HAP-1 (cell line): ENCODE measurements around the gene ADISSP.
A peak's percentile ranks its signal among the peaks of the same experiment; 100 is the strongest.

Source experiments
- DNase-seq, 2 experiments: peaks; one replicate each; pipeline ENCODE4 v3.0.0-alpha.2; 2016 to 2020; ENCODE audit warnings: low spot score in 2 of 2
- H3K27me3 ChIP-seq: fragments of 250-450 bp; sonication (Bioruptor Pico); 2 replicates; pipeline ENCODE4 v1.5.1; 2020; ENCODE audit warnings: low read depth, mild to moderate bottlenecking, moderate library complexity
- H3K36me3 ChIP-seq: fragments of 250-450 bp; sonication (Bioruptor Pico); replicated peaks from 2 replicates; pipeline ENCODE4 v1.5.1; 2020; ENCODE audit warnings: mild to moderate bottlenecking
- H3K4me1 ChIP-seq: fragments of 250-450 bp; sonication (Bioruptor Pico); 2 replicates; pipeline ENCODE4 v1.5.1; 2020; ENCODE audit warnings: mild to moderate bottlenecking
- H3K4me3 ChIP-seq: fragments of 250-450 bp; sonication (Bioruptor Pico); 2 replicates; pipeline ENCODE4 v1.5.1; 2020; ENCODE audit warnings: mild to moderate bottlenecking, moderate library complexity
- H3K9me3 ChIP-seq: fragments of 250-450 bp; sonication (Bioruptor Pico); 2 replicates; pipeline ENCODE4 v1.5.1; 2020; ENCODE audit warnings: mild to moderate bottlenecking, moderate library complexity
- in situ Hi-C: fragments of 300-500 bp; cut with MboI; formaldehyde crosslinking; loops from 3 replicates; pipeline ENCODE4 v1.14.3; 2020; ENCODE audit warnings: low sequenced_read_pairs, inconsistent platforms, mixed read lengths

Gene ADISSP

GRCh38 chr20:3751305-3751674, 16.3 kb downstream of the ADISSP start:
- no peak for DNase-seq
- H3K4me1 ChIP-seq, result no peaks in the 10 kb centered on the region
- H3K27me3 ChIP-seq, result no peaks in the 10 kb centered on the region
- H3K36me3 ChIP-seq, result no peaks in the 10 kb centered on the region; the same call in none of the 2 replicates
- H3K4me3 ChIP-seq, result no peak overlapping the region
- H3K9me3 ChIP-seq, result no peaks in the 10 kb centered on the region
- in situ Hi-C loops, result no loop called here

DNA sequence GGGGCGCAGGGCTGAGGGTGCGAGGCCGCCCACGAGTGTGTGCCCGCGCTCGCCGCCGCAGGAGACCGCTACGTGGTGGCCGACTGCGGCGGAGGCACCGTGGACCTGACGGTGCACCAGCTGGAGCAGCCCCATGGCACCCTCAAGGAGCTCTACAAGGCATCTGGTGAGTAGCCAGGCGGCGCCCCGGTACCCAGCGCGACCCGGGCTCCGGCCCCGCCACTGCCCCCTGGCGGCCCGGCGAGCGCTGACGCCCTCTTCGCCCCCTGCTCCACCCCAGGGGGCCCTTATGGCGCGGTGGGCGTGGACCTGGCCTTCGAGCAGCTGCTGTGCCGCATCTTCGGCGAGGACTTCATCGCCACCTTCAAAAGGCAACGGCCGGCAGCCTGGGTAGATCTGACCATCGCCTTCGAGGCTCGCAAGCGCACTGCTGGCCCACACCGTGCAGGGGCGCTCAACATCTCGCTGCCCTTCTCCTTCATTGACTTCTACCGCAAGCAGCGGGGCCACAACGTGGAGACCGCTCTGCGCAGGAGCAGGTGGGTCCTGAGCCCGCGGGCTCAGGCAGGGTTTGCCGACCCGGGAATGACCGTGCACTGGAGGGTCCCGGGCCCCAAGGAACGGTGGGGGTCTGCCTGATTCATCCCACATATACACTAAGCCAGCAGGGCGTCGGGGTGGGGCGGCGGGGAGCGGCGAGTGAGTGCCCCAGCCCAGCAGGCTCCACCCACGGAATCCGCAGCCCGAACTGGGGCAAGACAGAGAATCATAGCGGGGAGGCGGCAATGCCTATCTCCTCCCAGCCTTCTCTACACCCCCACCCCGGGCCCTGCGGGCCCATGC, 17.6 kb downstream of the ADISSP start:
- H3K4me3 ChIP-seq, result no peak overlapping the region
- H3K4me1 ChIP-seq, result no peaks in the 10 kb centered on the region
- in situ Hi-C loops, result no loop called here
- H3K27me3 ChIP-seq, result no peaks in the 10 kb centered on the region
- H3K36me3 ChIP-seq, result no peaks in the 10 kb centered on the region
- no peaks in the 10 kb centered on the region for H3K9me3 ChIP-seq
- DNase-seq, result no peak

DNA sequence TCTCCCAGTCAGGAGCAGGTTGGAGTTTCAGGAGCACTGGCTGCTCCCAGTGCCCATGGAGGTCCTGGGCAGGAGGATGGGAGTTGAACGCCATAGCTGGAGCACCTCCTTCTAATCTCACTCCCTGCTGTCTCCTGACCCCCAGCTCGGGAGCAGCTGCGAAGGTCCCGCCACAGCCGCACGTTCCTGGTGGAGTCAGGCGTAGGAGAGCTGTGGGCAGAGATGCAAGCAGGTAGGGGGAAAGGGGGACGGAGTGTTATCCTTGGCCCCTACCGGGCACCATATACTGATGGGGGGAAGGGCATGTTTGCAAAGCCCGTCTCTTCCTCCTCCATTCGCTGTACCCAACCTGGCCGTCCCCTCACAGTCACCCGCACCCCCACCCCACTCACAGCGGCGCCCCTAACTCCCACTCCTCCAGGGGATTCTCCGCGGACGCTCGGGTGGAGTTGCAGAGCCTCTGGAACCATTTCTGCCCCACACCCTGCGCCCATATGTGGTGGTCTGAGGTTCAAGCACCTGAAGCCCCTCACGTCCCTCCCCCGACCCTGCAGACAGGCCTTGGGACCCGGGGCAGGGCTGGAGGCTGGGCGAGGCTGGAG, 18.4 kb downstream of the ADISSP start:
- Histone ChIP-seq H3K27me3 (no peaks in the 10 kb centered on the region), H3K9me3 (peaks cover 3% of the 10 kb centered on the region; the same call in 1 of the 2 replicates), H3K4me1 (peaks cover 6% of the 10 kb centered on the region), H3K36me3 (no peaks in the 10 kb centered on the region), H3K4me3 (no peak overlapping the region)
- no peak for DNase-seq
- in situ Hi-C loops, result no loop called here

DNA sequence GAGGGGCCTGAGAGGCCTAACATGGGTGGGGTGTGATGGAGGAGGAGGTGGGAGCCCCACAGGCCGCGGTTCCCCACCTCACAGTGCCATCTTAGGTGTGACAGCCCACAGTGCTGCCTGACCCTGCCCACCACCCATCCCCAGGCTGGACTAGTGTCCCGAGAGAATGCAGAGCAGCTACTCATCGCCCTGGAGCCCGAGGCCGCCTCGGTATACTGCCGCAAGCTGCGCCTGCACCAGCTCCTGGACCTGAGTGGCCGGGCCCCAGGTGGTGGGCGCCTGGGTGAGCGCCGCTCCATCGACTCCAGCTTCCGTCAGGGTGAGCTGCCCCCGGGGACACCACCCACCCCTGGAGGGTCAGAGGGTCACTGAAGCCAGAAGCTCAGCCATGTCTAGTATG, 19.5 kb downstream of the ADISSP start:
- in situ Hi-C loops, result no loop called here
- Histone ChIP-seq H3K4me1 (peaks cover 6% of the 10 kb centered on the region), H3K36me3 (no peaks in the 10 kb centered on the region), H3K27me3 (no peaks in the 10 kb centered on the region), H3K9me3 (peaks cover 3% of the 10 kb centered on the region; the same call in 1 of the 2 replicates), H3K4me3 (no peak overlapping the region)
- no peak for DNase-seq

DNA sequence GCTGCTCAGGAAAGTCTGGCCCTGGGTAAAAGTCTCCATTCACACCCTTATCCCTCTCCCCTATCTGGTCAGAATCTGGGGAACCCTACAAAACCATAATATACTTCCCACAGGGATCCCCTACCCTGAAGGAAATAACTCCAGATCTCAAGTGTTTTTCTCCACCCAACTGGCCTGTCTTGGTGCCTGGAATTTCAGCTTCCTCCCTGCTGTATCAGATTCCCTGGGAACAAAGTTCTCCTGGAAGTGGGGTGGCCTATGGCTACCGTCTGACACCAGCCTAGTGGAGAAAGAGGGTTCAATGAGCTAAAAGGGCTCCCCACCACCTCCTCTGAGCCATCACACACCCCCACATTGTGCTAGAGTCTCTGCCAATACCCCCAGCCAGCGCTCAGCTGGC, 20.1 kb downstream of the ADISSP start:
- in situ Hi-C loops, result no loop called here
- Histone ChIP-seq H3K27me3 (no peaks in the 10 kb centered on the region), H3K4me3 (no peak overlapping the region), H3K9me3 (peaks cover 3% of the 10 kb centered on the region; the same call in 1 of the 2 replicates), H3K4me1 (peaks cover 6% of the 10 kb centered on the region), H3K36me3 (no peaks in the 10 kb centered on the region)
- DNase-seq, result no peak

DNA sequence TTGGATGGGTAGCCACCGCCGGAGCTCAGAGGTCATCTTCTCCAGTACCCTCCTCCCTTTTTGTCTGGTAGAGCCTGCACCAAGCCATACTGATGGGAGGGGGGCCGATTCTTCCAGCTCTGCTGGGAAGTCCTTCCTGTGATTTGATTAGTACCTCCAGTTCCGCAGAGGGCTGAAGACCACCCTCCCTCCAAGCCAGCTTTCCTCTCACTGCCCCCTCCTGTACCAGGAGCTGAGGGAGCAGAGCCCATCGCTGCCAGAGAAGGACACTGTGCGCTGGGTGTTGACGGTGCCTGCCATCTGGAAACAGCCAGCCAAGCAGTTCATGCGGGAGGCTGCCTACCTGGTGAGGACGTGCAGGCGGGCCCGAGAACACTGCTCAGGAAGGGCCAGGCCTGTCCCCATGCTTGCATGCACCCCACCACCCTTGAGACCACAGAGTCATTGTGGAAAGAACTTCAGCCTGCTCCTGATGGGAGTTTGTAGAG, 21.8 kb downstream of the ADISSP start:
- in situ Hi-C loops, result no loop called here
- DNase-seq, result no peak
- Histone ChIP-seq H3K36me3 (no peaks in the 10 kb centered on the region), H3K9me3 (peaks cover 3% of the 10 kb centered on the region; the same call in 1 of the 2 replicates), H3K27me3 (no peaks in the 10 kb centered on the region), H3K4me3 (no peak overlapping the region), H3K4me1 (peaks cover 6% of the 10 kb centered on the region)

DNA sequence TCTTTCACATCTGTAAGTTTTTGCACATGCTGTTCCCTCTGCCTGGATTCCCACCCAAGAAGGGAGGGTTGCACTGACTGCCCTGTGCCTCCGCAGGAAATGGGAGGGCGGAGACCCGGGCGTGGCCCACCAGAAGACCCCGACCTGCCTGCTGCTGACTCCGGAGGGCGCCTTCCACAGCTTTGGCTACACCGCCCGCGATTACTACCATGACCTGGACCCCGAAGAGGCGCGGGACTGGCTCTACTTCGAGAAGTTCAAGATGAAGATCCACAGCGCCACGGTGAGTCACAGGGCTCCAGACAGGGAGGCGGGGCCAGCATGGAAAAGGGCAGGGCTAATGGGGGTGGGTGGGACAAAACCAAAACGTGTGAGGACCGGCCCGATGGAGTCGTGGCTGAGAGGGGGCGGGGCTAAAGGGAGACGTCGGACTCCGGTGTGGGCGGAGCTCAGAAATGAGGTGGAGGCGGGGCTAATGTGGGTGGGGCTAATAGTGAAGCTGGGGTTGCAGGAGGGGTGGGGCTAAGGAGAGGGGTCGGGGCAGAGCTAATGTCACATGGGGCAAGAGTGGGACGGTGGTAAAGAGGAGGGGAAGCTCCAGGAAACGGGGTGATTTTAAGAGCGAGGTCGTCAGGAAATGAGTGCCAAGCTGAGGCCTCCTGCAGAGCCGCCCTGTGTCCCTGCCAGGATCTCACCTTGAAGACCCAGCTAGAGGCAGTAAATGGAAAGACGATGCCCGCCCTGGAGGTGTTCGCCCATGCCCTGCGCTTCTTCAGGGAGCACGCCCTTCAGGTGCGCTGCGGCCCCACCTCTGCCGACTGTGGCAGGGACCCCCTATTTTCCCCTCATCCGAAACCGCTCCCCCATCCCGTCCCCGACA, 22.5 kb downstream of the ADISSP start:
- Histone ChIP-seq H3K4me1 (peaks cover 6% of the 10 kb centered on the region), H3K36me3 (no peaks in the 10 kb centered on the region), H3K9me3 (peaks cover 3% of the 10 kb centered on the region; the same call in 1 of the 2 replicates), H3K4me3 (peak overlapping the region; percentile 36), H3K27me3 (no peaks in the 10 kb centered on the region)
- in situ Hi-C loops, result no loop called here
- DNase-seq, result peak; percentile 80 to 97

DNA sequence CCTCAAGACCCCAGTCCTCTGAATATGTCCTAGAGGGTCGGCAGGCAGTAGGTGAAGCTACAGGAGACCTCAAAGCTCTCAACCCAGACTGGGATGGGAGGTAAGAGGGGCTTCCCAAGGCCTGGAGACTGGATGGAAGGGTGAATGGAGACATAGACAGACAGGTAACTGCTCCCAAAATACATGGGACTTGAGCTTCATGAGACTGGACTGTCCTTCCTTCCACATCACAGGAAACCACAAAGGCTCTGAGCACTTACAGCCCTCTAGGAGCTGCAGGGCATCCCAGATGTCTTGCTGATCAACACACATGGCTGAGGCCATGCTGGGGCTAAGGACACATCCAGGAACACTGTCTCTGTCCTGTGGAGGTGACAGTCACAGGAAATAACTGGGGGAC, 23.5 kb downstream of the ADISSP start:
- Histone ChIP-seq H3K4me1 (peaks cover 6% of the 10 kb centered on the region), H3K4me3 (no peak overlapping the region), H3K9me3 (peaks cover 3% of the 10 kb centered on the region; the same call in 1 of the 2 replicates), H3K27me3 (no peaks in the 10 kb centered on the region), H3K36me3 (no peaks in the 10 kb centered on the region)
- no peak for DNase-seq
- in situ Hi-C loops, result no loop called here

DNA sequence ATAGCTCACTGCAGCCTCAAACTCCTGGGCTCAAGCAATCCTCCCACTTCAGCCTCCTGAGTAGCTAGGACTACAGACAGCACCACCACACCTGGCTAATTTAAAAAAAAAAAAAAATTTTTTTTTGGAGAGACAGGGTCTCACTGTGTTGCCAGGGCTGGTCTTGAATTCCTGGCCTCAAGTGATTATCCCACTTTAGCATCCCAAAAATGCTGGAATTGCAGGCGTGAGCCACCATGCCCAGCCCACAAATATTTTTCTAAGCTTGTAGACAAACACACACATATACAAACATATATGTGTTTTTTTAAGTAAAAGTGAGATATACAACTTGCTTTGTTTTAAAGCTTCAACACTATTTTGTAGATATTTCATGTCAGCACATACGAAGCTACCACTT, 24.3 kb downstream of the ADISSP start:
- Histone ChIP-seq H3K27me3 (no peaks in the 10 kb centered on the region), H3K9me3 (peaks cover 3% of the 10 kb centered on the region; the same call in 1 of the 2 replicates)
- in situ Hi-C loops, result no loop called here

DNA sequence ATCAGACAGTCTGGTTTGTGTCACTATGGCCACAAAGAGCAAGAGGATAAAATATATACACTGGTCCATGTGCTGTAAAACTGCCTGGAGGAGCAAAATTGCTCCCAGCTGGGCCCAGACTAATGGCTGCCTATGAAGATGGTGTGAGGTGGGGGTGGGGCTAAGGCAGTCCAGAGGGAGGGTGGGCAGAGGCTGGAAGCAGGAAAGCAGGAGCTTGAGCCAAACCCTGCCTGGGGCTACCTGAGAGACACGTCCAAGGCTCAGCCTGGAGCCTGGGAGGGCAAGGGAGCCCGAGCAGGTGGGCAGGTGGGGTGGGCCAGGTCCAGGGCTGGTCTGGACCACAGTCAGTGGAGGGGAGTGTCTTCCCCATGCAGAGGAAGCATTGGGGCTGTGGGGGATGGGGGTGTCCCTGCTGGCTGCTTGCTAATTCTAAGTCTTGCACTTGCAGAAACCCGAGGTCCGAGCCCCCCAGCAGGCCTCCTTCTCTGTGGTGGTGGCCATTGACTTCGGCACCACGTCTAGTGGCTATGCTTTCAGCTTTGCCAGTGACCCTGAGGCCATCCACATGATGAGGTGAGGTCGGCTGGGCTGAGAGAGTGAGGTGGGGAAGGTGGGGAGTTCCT, 25.6 kb downstream of the ADISSP start:
- in situ Hi-C loops, result no loop called here
- H3K4me1 ChIP-seq, result peaks cover 6% of the 10 kb centered on the region
- H3K4me3 ChIP-seq, result no peak overlapping the region
- no peaks in the 10 kb centered on the region for H3K36me3 ChIP-seq
- no peak for DNase-seq
- H3K9me3 ChIP-seq, result peaks cover 3% of the 10 kb centered on the region; the same call in 1 of the 2 replicates
- H3K27me3 ChIP-seq, result no peaks in the 10 kb centered on the region

More for the DNA sequence above, 24.3 kb downstream of the ADISSP start:
- Histone ChIP-seq H3K36me3 (no peaks in the 10 kb centered on the region), H3K4me3 (no peak overlapping the region), H3K4me1 (peaks cover 6% of the 10 kb centered on the region)
- DNase-seq, result no peak

DNA sequence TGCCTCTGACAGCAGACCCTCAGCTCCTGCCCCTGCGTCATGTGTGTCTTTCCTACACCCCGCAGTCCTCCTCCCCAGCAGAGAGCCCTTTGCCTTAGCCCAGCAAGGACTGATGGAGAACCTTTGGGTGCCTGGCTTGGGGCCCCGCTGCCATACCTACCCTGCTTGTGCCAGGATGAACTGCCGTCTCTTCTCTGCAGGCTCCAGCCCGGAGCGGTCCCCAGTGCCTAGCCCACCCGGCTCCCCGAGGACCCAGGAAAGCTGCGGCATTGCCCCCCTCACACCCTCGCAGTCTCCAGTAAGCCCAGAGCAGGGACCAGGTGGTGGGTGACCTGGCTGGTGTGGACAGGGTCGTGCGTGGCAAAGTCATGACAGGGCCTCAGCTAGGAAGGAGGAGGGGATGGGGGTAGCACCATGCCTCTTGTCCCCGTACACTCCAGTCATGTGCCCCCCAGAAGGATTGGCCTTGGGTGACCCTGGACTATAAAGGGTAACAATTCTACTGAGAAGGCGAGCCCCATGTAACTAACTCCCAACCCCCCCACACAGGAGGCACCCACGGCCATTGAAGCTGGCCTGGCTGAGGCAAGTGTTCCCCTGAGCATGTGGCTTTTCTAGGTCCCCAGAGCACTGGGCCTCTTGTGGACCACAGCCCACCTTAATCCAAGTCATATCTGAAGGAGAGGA, 26.8 kb downstream of the ADISSP start:
- in situ Hi-C loops, result no loop called here
- H3K9me3 ChIP-seq, result peaks cover 3% of the 10 kb centered on the region; the same call in 1 of the 2 replicates

DNA sequence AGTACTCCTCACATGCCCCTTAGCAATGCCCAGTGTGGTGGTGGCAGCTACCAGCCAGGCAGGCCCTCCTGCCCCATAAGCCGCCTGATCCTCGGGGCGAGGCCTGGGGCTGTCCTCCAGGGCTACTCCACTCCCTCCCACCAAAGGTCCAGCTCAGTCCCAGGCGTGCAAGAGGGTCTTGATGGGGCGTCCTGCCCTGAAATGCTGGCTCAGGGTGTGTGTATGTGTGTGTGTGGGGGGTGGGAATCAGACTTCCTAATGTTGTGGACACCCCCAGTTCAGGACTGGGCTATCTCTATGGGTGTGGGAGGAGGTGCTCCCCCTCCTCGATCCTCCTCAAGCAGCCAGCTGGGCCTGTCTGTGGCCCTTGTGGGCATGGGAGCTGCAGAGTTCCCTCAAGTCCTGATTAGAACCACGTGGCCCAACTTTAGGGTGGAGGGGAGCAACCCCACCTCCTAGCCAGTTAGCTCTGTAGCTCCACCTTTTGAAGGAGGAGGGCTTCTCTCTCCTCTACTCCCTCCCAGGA, 27.6 kb downstream of the ADISSP start:
- Histone ChIP-seq H3K4me3 (no peak overlapping the region), H3K9me3 (peaks cover 3% of the 10 kb centered on the region; the same call in 1 of the 2 replicates), H3K4me1 (peaks cover 6% of the 10 kb centered on the region), H3K27me3 (no peaks in the 10 kb centered on the region), H3K36me3 (no peaks in the 10 kb centered on the region)
- in situ Hi-C loops, result no loop called here
- DNase-seq, result no peak

More for the DNA sequence above, 26.8 kb downstream of the ADISSP start:
- Histone ChIP-seq H3K4me3 (no peak overlapping the region), H3K4me1 (peaks cover 6% of the 10 kb centered on the region), H3K36me3 (no peaks in the 10 kb centered on the region), H3K27me3 (no peaks in the 10 kb centered on the region)
- DNase-seq, result no peak
